C4-2B (cell line): ENCODE measurements around the gene NFX1.

Source experiments
- CTCF ChIP-seq: fragments of 450-650 bp; conservative IDR thresholded peaks from 2 replicates; pipeline ENCODE4 v1.5.1; 2017; ENCODE audit warnings: mild to moderate bottlenecking
- ZFX ChIP-seq: fragments of 450-650 bp; IDR thresholded peaks from 2 replicates; pipeline ENCODE4 v1.6.1; 2017

GRCh38 chr9:33263131-33264002 is 26.9 kb upstream of the NFX1 start:
- TF ChIP-seq CTCF, result no peak
- no peak for TF ChIP-seq ZFX
